ENCODE data around the gene C22orf31.
A peak's percentile ranks its signal among the peaks of the same experiment; 100 is the strongest.

The C22orf31 gene

GRCh38 chr22:29081517-29082236 lies 20.0 kb upstream of the C22orf31 start:
- ATAC-seq (no peak), DNase-seq (no peak)

- DNase-seq, result no peak
- no peak for ATAC-seq
Measured at GRCh38 chr22:29080106-29080975, 18.7 kb upstream of the C22orf31 start.

- no peak for DNase-seq
- no peak for ATAC-seq
Measured at GRCh38 chr22:29079218-29079901, 17.7 kb upstream of the C22orf31 start.

GRCh38 chr22:29078869-29079207 lies 17.2 kb upstream of the C22orf31 start:
- no peak for ATAC-seq

GRCh38 chr22:29078036-29078868 lies 16.6 kb upstream of the C22orf31 start:
- DNase-seq (no peak), ATAC-seq (no peak)

More at GRCh38 chr22:29078869-29079207, 17.2 kb upstream of the C22orf31 start:
- no peak for DNase-seq

- ATAC-seq (no peak), DNase-seq (no peak)
Measured at GRCh38 chr22:29074276-29074772, 12.7 kb upstream of the C22orf31 start.

- ATAC-seq, result no peak
- DNase-seq, result peak; percentile 10
Measured at GRCh38 chr22:29073618-29074275, 12.1 kb upstream of the C22orf31 start.

- DNase-seq (no peak), ATAC-seq (no peak)
Measured at GRCh38 chr22:29072979-29073617, 11.5 kb upstream of the C22orf31 start, which contains the start of gene KREMEN1. KREMEN1 (plus strand) TSS chr22:29073035; CDS start chr22:29073131, 96 bp downstream.

- DNase-seq, result peak; percentile 88
- ATAC-seq, result peak; percentile 95
Measured at GRCh38 chr22:29072193-29072978, 10.8 kb upstream of the C22orf31 start.

GRCh38 chr22:29071261-29072045 lies 9.8 kb upstream of the C22orf31 start:
- no peak for ATAC-seq
- peak; percentile 50 for DNase-seq

GRCh38 chr22:29070490-29070889 lies 8.9 kb upstream of the C22orf31 start:
- DNase-seq, result no peak
- ATAC-seq, result no peak

- no peak for DNase-seq
- no peak for ATAC-seq
Measured at GRCh38 chr22:29069463-29069862, 7.8 kb upstream of the C22orf31 start.

GRCh38 chr22:29065468-29066190 lies 4.0 kb upstream of the C22orf31 start:
- ATAC-seq (no peak), DNase-seq (no peak)

GRCh38 chr22:29062286-29062821 lies 723 bp upstream of the C22orf31 start:
- no peak for ATAC-seq
- DNase-seq, result no peak

GRCh38 chr22:29060931-29061330 lies 700 bp downstream of the C22orf31 start:
- ATAC-seq (no peak), DNase-seq (no peak)

- ATAC-seq (no peak), DNase-seq (no peak)
Measured at GRCh38 chr22:29060251-29060869, 1.3 kb downstream of the C22orf31 start.

GRCh38 chr22:29056472-29056871 lies 5.2 kb downstream of the C22orf31 start:
- DNase-seq (no peak), ATAC-seq (no peak)
